ENCODE results near the gene VGLL1. TPM values are rescaled to one million over a fixed set of nuclear protein-coding genes. Genes with fewer than 3 reads are reported as not detected.

The VGLL1 gene
- polyA plus RNA-seq, 1 of the 3 experiments (the other 2 are of a cell fraction) = not detected

- ChIA-PET CTCF (interaction anchor here (1.0 kb wide), 1 partner anchor 10 kb away, joined by 3 read pairs; no protein-coding TSS in a partner anchor), POLR2A (no interaction called here)
- no peaks in the 10 kb centered on the region for H3K36me3 ChIP-seq (replicated peaks in 1 of 2; ENCODE audit: control insufficient read depth in 1 of 2, insufficient read depth in 2 of 2, low read length in 1 of 2)
- H3K79me2 ChIP-seq (ENCODE audit: insufficient read depth) = no peaks in the 10 kb centered on the region
- H3K27ac ChIP-seq (ENCODE audit: low read depth in 2 of 2, low read length in 1 of 2) = no peak overlapping the region
- no peak for DNase-seq
- no peaks in the 10 kb centered on the region for H3K4me1 ChIP-seq (ENCODE audit: control insufficient read depth in 1 of 2, insufficient read depth in 2 of 2, low read depth in 1 of 2, low read length in 1 of 2)
- H3F3A ChIP-seq (replicated peaks; ENCODE audit: insufficient read depth) = no peaks in the 10 kb centered on the region
- H4K20me1 ChIP-seq (ENCODE audit: insufficient read depth) = no peaks in the 10 kb centered on the region
- H3K9ac ChIP-seq = no peak overlapping the region
- H3K9me2 ChIP-seq = no peaks in the 10 kb centered on the region
- no peak overlapping the region for H2AFZ ChIP-seq (ENCODE audit: low read depth)
- H3K9me3 ChIP-seq = no peaks in the 10 kb centered on the region
- H3K27me3 ChIP-seq (ENCODE audit: insufficient read depth) = peaks cover 19% of the 10 kb centered on the region; the same call in 1 of the 2 replicates
- WGBS (ENCODE audit: low lambda C conversion rate) = 23% methylated on average over 2 of the region's 2 CpGs
- TF ChIP-seq CTCF (IDR thresholded peaks at IDR 0.05) (no peak), RFX5 (IDR thresholded peaks at IDR 0.05; ENCODE audit: low read length) (no peak), NFIC (IDR thresholded peaks at IDR 0.05; ENCODE audit: borderline replicate concordance) (no peak), POLR2AphosphoS5 (IDR thresholded peaks at IDR 0.05; ENCODE audit: low read depth, low read length) (no peak), SMC3 (IDR thresholded peaks at IDR 0.05; ENCODE audit: low read depth, low read length) (no peak), MEF2A (IDR thresholded peaks at IDR 0.05; ENCODE audit: borderline replicate concordance, low read depth) (no peak)
- H3K4me2 ChIP-seq = no peak overlapping the region
- H3K4me3 ChIP-seq (ENCODE audit: low read depth in 2 of 2, low read length in 1 of 2) = no peak overlapping the region
Observed at GRCh38 chrX:136538811-136539210, 6.8 kb downstream of the VGLL1 start.

- 24% methylated on average over 5 of the region's 5 CpGs for WGBS (ENCODE audit: low lambda C conversion rate)
- no peak overlapping the region for H3K4me3 ChIP-seq (ENCODE audit: low read depth in 2 of 2, low read length in 1 of 2)
Observed at GRCh38 chrX:136540226-136540625, 8.2 kb downstream of the VGLL1 start.

GRCh38 chrX:136541294-136541693 lies 9.3 kb downstream of the VGLL1 start:
- H4K20me1 ChIP-seq (ENCODE audit: insufficient read depth) = no peaks in the 10 kb centered on the region
- no peak overlapping the region for H3K4me2 ChIP-seq
- no peaks in the 10 kb centered on the region for H3K79me2 ChIP-seq (ENCODE audit: insufficient read depth)
- no peaks in the 10 kb centered on the region for H3K36me3 ChIP-seq (replicated peaks in 1 of 2; ENCODE audit: control insufficient read depth in 1 of 2, insufficient read depth in 2 of 2, low read length in 1 of 2)
- no peak overlapping the region for H3K9ac ChIP-seq
- DNase-seq = no peak
- H3K9me2 ChIP-seq = no peaks in the 10 kb centered on the region
- no peaks in the 10 kb centered on the region for H3F3A ChIP-seq (replicated peaks; ENCODE audit: insufficient read depth)
- H3K27ac ChIP-seq (ENCODE audit: low read depth in 2 of 2, low read length in 1 of 2) = no peak overlapping the region
- WGBS (ENCODE audit: low lambda C conversion rate) = 55% methylated on average over 3 of the region's 3 CpGs
- H3K27me3 ChIP-seq (ENCODE audit: insufficient read depth) = peaks cover 19% of the 10 kb centered on the region; the same call in 1 of the 2 replicates
- no peaks in the 10 kb centered on the region for H3K9me3 ChIP-seq
- ChIA-PET CTCF (no interaction called here), POLR2A (no interaction called here)
- no peaks in the 10 kb centered on the region for H3K4me1 ChIP-seq (ENCODE audit: control insufficient read depth in 1 of 2, insufficient read depth in 2 of 2, low read depth in 1 of 2, low read length in 1 of 2)
- no peak overlapping the region for H2AFZ ChIP-seq (ENCODE audit: low read depth)
- H3K4me3 ChIP-seq (ENCODE audit: low read depth in 2 of 2, low read length in 1 of 2) = no peak overlapping the region
- TF ChIP-seq EP300 (IDR thresholded peaks at IDR 0.05; ENCODE audit: borderline replicate concordance in 1 of 2, low read depth in 1 of 2, low read length in 1 of 2) = no peak
- TF ChIP-seq CTCF (IDR thresholded peaks at IDR 0.05) = no peak
- no peak for TF ChIP-seq JUND (IDR thresholded peaks at IDR 0.05)
- TF ChIP-seq TAF1 (IDR thresholded peaks at IDR 0.05; ENCODE audit: borderline replicate concordance, low read depth, low read length) = no peak
- TF ChIP-seq FOXJ3 (CRISPR knock-in tag; IDR thresholded peaks at IDR 0.05) = no peak
- TF ChIP-seq MAX (IDR thresholded peaks at IDR 0.05; ENCODE audit: low read depth) = no peak
- no peak for TF ChIP-seq POLR2AphosphoS5 (IDR thresholded peaks at IDR 0.05; ENCODE audit: low read depth, low read length)
- TF ChIP-seq USF2 (IDR thresholded peaks at IDR 0.05; ENCODE audit: borderline replicate concordance, low read depth, low read length) = no peak
- TF ChIP-seq NRF1 (IDR thresholded peaks at IDR 0.05; ENCODE audit: low read depth, low read length) = no peak
- no peak for TF ChIP-seq RXRA (IDR thresholded peaks at IDR 0.05; ENCODE audit: borderline replicate concordance, low read depth)
- TF ChIP-seq GATA2 (CRISPR knock-in tag; IDR thresholded peaks at IDR 0.05) = no peak

More at GRCh38 chrX:136540226-136540625, 8.2 kb downstream of the VGLL1 start:
- Histone ChIP-seq H3K27ac (ENCODE audit: low read depth in 2 of 2, low read length in 1 of 2) (no peak overlapping the region), H3K27me3 (ENCODE audit: insufficient read depth) (peaks cover 19% of the 10 kb centered on the region; the same call in 1 of the 2 replicates), H3K4me1 (ENCODE audit: control insufficient read depth in 1 of 2, insufficient read depth in 2 of 2, low read depth in 1 of 2, low read length in 1 of 2) (no peaks in the 10 kb centered on the region), H3K9me3 (no peaks in the 10 kb centered on the region), H3F3A (replicated peaks; ENCODE audit: insufficient read depth) (no peaks in the 10 kb centered on the region), H4K20me1 (ENCODE audit: insufficient read depth) (no peaks in the 10 kb centered on the region), H3K9ac (no peak overlapping the region), H3K79me2 (ENCODE audit: insufficient read depth) (no peaks in the 10 kb centered on the region), H3K4me2 (no peak overlapping the region), H3K36me3 (replicated peaks in 1 of 2; ENCODE audit: control insufficient read depth in 1 of 2, insufficient read depth in 2 of 2, low read length in 1 of 2) (no peaks in the 10 kb centered on the region), H2AFZ (ENCODE audit: low read depth) (no peak overlapping the region), H3K9me2 (no peaks in the 10 kb centered on the region)
- DNase-seq = no peak
- TF ChIP-seq RXRA (IDR thresholded peaks at IDR 0.05; ENCODE audit: borderline replicate concordance, low read depth) = no peak
- no peak for TF ChIP-seq SIN3A (IDR thresholded peaks at IDR 0.05; ENCODE audit: borderline replicate concordance, low read depth, low read length)
- no peak for TF ChIP-seq JUND (IDR thresholded peaks at IDR 0.05)
- no peak for TF ChIP-seq YY1 (IDR thresholded peaks at IDR 0.05; ENCODE audit: low read depth)
- TF ChIP-seq TAF1 (IDR thresholded peaks at IDR 0.05; ENCODE audit: borderline replicate concordance, low read depth, low read length) = no peak
- TF ChIP-seq POLR2AphosphoS5 (IDR thresholded peaks at IDR 0.05; ENCODE audit: low read depth, low read length) = no peak
- ChIA-PET POLR2A (no interaction called here), CTCF (no interaction called here)
